IMR-90 (cell line): ENCODE measurements around the gene KRT37. TPM values are rescaled to one million over a fixed set of nuclear protein-coding genes. Genes with fewer than 3 reads are reported as not detected.

ENCODE experiments used
- ATAC-seq: fragments of 200-7000 bp; cut with Tn5 transposase; 2 replicates; pipeline ENCODE4 v1.9.1; 2020; ENCODE audit warnings: low read depth, mild to moderate bottlenecking, moderate library complexity
- BruUV-seq: library from RNA; stranded (reverse); fragments of 400-500 nt; replicated peaks from 2 replicates; lab custom pipeline; 2021; lab: Mats Ljungman, UMichigan
- CTCF ChIA-PET: fragments of 300-600 bp; formaldehyde crosslinking; extraction: SDS; loops from one replicate; lab custom pipeline; 2021; ENCODE audit warnings: antibody characterized with exemption; lab: Yijun Ruan, JAX
- POLR2A ChIA-PET: fragments of 300-600 bp; sonication (Branson Sonifier 250); formaldehyde crosslinking; loops from one replicate; lab custom pipeline; 2022; ENCODE audit warnings: antibody characterized with exemption; ENCODE audit not compliant: unreplicated experiment; lab: Charles Lee
- DNase-seq: peaks from one replicate; pipeline ENCODE4 v3.0.0; 2013
- H2AFZ ChIP-seq: replicated peaks from 2 replicates; pipeline ENCODE3; 2013; ENCODE audit warnings: low read length, mild to moderate bottlenecking; ENCODE audit not compliant: poor library complexity
- H2AK5ac ChIP-seq: 2 replicates; pipeline ENCODE4 v1.6.1; 2013; ENCODE audit warnings: low read depth, low read length, inconsistent platforms
- H2AK9ac ChIP-seq: replicated peaks from 2 replicates; pipeline ENCODE3; 2013; ENCODE audit warnings: mild to moderate bottlenecking, low read depth, low read length, moderate library complexity; ENCODE audit not compliant: poor library complexity
- H2BK120ac ChIP-seq: 2 replicates; pipeline ENCODE4 v1.6.1; 2013; ENCODE audit warnings: low read depth, low read length, inconsistent platforms
- H2BK15ac ChIP-seq: 3 replicates; pipeline ENCODE4 v1.6.1; 2013; ENCODE audit warnings: low read depth, low read length, inconsistent platforms
- H2BK20ac ChIP-seq: 2 replicates; pipeline ENCODE4 v1.6.1; 2013; ENCODE audit warnings: low read depth, mild to moderate bottlenecking, inconsistent platforms, low read length, moderate library complexity
- H2BK5ac ChIP-seq: 2 replicates; pipeline ENCODE4 v1.6.1; 2013; ENCODE audit warnings: mild to moderate bottlenecking, low read depth, low read length, inconsistent platforms; ENCODE audit not compliant: poor library complexity, severe bottlenecking
- H3K14ac ChIP-seq: replicated peaks from 2 replicates; pipeline ENCODE4 v1.6.1; 2013; ENCODE audit warnings: low read depth, low read length, inconsistent platforms
- H3K18ac ChIP-seq: 2 replicates; pipeline ENCODE4 v1.6.1; 2013; ENCODE audit warnings: low read depth, low read length, control low read depth
- H3K23ac ChIP-seq: 2 replicates; pipeline ENCODE4 v1.6.1; 2013; ENCODE audit warnings: low read depth, low read length, inconsistent platforms
- H3K27ac ChIP-seq: 2 replicates; pipeline ENCODE4 v1.5.1; 2013; ENCODE audit warnings: mild to moderate bottlenecking, control low read depth, low read length; ENCODE audit not compliant: insufficient read depth
- H3K27me3 ChIP-seq: 2 replicates; pipeline ENCODE4 v1.6.1; 2013; ENCODE audit warnings: low read length; ENCODE audit not compliant: control insufficient read depth, insufficient read depth
- H3K36me3 ChIP-seq: 2 replicates; pipeline ENCODE4 v1.6.1; 2013; ENCODE audit warnings: low read length, mixed read lengths; ENCODE audit not compliant: control insufficient read depth, insufficient read depth
- H3K4ac ChIP-seq: 2 replicates; pipeline ENCODE4 v1.6.1; 2013; ENCODE audit warnings: low read depth, low read length, inconsistent platforms
- H3K4me1 ChIP-seq: 2 replicates; pipeline ENCODE4 v1.6.1; 2013; ENCODE audit warnings: low read length, mixed read lengths; ENCODE audit not compliant: control insufficient read depth, insufficient read depth
- H3K4me2 ChIP-seq: 2 replicates; pipeline ENCODE4 v1.6.1; 2013; ENCODE audit warnings: low read depth, mild to moderate bottlenecking, control low read depth, low read length, moderate library complexity
- H3K4me3 ChIP-seq: 2 replicates; pipeline ENCODE4 v1.5.1; 2013; ENCODE audit warnings: low read depth, mild to moderate bottlenecking, control low read depth, low read length, moderate library complexity; ENCODE audit not compliant: insufficient read depth
- H3K56ac ChIP-seq: 2 replicates; pipeline ENCODE4 v1.6.1; 2013; ENCODE audit warnings: low read length, inconsistent platforms; ENCODE audit not compliant: insufficient read depth; ENCODE audit errors: extremely low read depth
- H3K79me1 ChIP-seq, 2 experiments: 2 replicates each; pipeline ENCODE4 v1.6.1; 2013; ENCODE audit warnings: low read length in 2 of 2, inconsistent platforms in 1 of 2, low read depth in 1 of 2
- H3K9ac ChIP-seq: 2 replicates; pipeline ENCODE4 v1.6.1; 2013; ENCODE audit warnings: low read depth, low read length, control low read depth
- H3K9me1 ChIP-seq: 2 replicates; pipeline ENCODE4 v1.6.1; 2013; ENCODE audit warnings: low read length, inconsistent platforms; ENCODE audit not compliant: insufficient read depth
- H3K9me3 ChIP-seq: 2 replicates; pipeline ENCODE4 v1.6.1; 2013; ENCODE audit warnings: low read length; ENCODE audit not compliant: control insufficient read depth, insufficient read depth
- H4K20me1 ChIP-seq: 2 replicates; pipeline ENCODE4 v1.6.1; 2013; ENCODE audit warnings: low read length, inconsistent platforms; ENCODE audit not compliant: insufficient read depth
- H4K5ac ChIP-seq: 2 replicates; pipeline ENCODE4 v1.6.1; 2013; ENCODE audit warnings: mild to moderate bottlenecking, low read depth, low read length, control low read depth
- H4K8ac ChIP-seq, 2 experiments: 2 replicates each; pipeline ENCODE4 v1.6.1; 2013; ENCODE audit warnings: low read depth in 2 of 2, low read length in 2 of 2, control low read depth in 1 of 2, inconsistent platforms in 1 of 2
- H4K91ac ChIP-seq: 2 replicates; pipeline ENCODE4 v1.6.1; 2013; ENCODE audit warnings: low read depth, low read length, inconsistent platforms; ENCODE audit not compliant: insufficient read depth
- BHLHE40 ChIP-seq: fragments of 150-350 bp; IDR thresholded peaks from 2 replicates; pipeline ENCODE4 v1.6.1; 2016; ENCODE audit warnings: mild to moderate bottlenecking, low read depth, low read length
- CEBPB ChIP-seq: IDR thresholded peaks from 2 replicates; pipeline ENCODE4 v1.6.1; 2012; ENCODE audit warnings: low read depth, low read length, improper control_type of control experiment
- CHD1 ChIP-seq: IDR thresholded peaks from 2 replicates; pipeline ENCODE4 v1.6.1; 2012; ENCODE audit warnings: low read depth, low read length, improper control_type of control experiment
- FOS ChIP-seq: fragments of 150-350 bp; IDR thresholded peaks from 2 replicates; pipeline ENCODE4 v1.6.1; 2016; ENCODE audit warnings: low read depth, low read length
- MAFK ChIP-seq: IDR thresholded peaks from 2 replicates; pipeline ENCODE4 v1.6.1; 2012; ENCODE audit warnings: low read depth, low read length, improper control_type of control experiment
- MAZ ChIP-seq: IDR thresholded peaks from 2 replicates; pipeline ENCODE4 v1.6.1; 2012; ENCODE audit warnings: low read depth, mild to moderate bottlenecking, low read length, improper control_type of control experiment, moderate library complexity, borderline replicate concordance
- MXI1 ChIP-seq: IDR thresholded peaks from 2 replicates; pipeline ENCODE4 v1.6.1; 2012; ENCODE audit warnings: low read depth, mild to moderate bottlenecking, low read length, moderate library complexity, borderline replicate concordance
- NFE2L2 ChIP-seq: fragments of 150-350 bp; IDR thresholded peaks from 2 replicates; pipeline ENCODE4 v1.6.1; 2016; ENCODE audit warnings: low read depth, mild to moderate bottlenecking, low read length
- POLR2A ChIP-seq: IDR thresholded peaks from 2 replicates; pipeline ENCODE4 v1.6.1; 2012; ENCODE audit warnings: mild to moderate bottlenecking, low read depth, low read length
- RAD21 ChIP-seq: IDR thresholded peaks from 2 replicates; pipeline ENCODE4 v1.6.1; 2012; ENCODE audit warnings: low read length, improper control_type of control experiment
- RCOR1 ChIP-seq: IDR thresholded peaks from 2 replicates; pipeline ENCODE4 v1.6.1; 2012; ENCODE audit warnings: mild to moderate bottlenecking, low read length, improper control_type of control experiment; ENCODE audit not compliant: insufficient replicate concordance
- RFX5 ChIP-seq: IDR thresholded peaks from 2 replicates; pipeline ENCODE4 v1.8.0; 2012; ENCODE audit warnings: low read depth, mild to moderate bottlenecking, low read length, moderate library complexity
- SMC3 ChIP-seq: fragments of 150-350 bp; IDR thresholded peaks from 2 replicates; pipeline ENCODE4 v1.6.1; 2016; ENCODE audit warnings: low read depth, mild to moderate bottlenecking, antibody characterized with exemption, low read length, moderate library complexity
- WGBS, 2 experiments: methylation state at CpG; one replicate each; pipeline versions ENCODE4 v1.1.5 to v1.1.7; 2013; ENCODE audit warnings: missing lambda C conversion rate in 2 of 2; ENCODE audit not compliant: insufficient read length in 1 of 2; ENCODE audit errors: extremely low coverage in 2 of 2; 5-methylcytosine and 5-hydroxymethylcytosine counted together
- dilution Hi-C: fragments of 300-500 bp; cut with HindIII; formaldehyde crosslinking; loops from one replicate; pipeline ENCODE4 v1.14.3; 2018; ENCODE audit warnings: low sequenced_read_pairs; ENCODE audit not compliant: unreplicated experiment
- in situ Hi-C: fragments of 300-500 bp; cut with MboI; formaldehyde crosslinking; loops from 3 replicates; pipeline ENCODE4 v1.14.3; 2019; ENCODE audit warnings: low sequenced_read_pairs, inconsistent platforms, mixed read lengths
- intact Hi-C: fragments of 100-400 bp; cut with micrococcal nuclease; formaldehyde crosslinking; loops from 2 replicates; pipeline ENCODE4 v1.10.0; 2022
- polyA plus RNA-seq, 3 experiments: library from polyadenylated mRNA; depleted of rRNA; stranded (reverse); fragments of >200 nt; gene quantifications; 2 replicates each; pipeline ENCODE4 v1.2.3, GENCODE V29; 2012; ENCODE audit warnings: low replicate concordance in 1 of 3
- total RNA-seq: library from RNA; depleted of rRNA; stranded (reverse); fragments of >200 nt; gene quantifications from 2 replicates; pipeline ENCODE4 v1.2.3, GENCODE V29; 2012
- TF ChIP-seq, protein P1 (sequence below): fragments of 150-350 bp; IDR thresholded peaks from 2 replicates; pipeline ENCODE4 v1.6.1; 2016; ENCODE audit warnings: low read depth, mild to moderate bottlenecking, low read length, moderate library complexity, borderline replicate concordance
- TF ChIP-seq, protein P2 (sequence below): fragments of 150-350 bp; IDR thresholded peaks from 2 replicates; pipeline ENCODE4 v1.6.1; 2017; ENCODE audit warnings: mild to moderate bottlenecking, antibody characterized with exemption, low read length, low read depth
- TF ChIP-seq, protein P3 (sequence below): conservative IDR thresholded peaks from 2 replicates; pipeline ENCODE4 v1.5.1; 2012; ENCODE audit warnings: mild to moderate bottlenecking, low read depth, low read length, improper control_type of control experiment

KRT37 gene
- total and polyA plus RNA-seq, 2 of the 4 experiments (the other 2 are of a cell fraction), result not detected

DNA sequence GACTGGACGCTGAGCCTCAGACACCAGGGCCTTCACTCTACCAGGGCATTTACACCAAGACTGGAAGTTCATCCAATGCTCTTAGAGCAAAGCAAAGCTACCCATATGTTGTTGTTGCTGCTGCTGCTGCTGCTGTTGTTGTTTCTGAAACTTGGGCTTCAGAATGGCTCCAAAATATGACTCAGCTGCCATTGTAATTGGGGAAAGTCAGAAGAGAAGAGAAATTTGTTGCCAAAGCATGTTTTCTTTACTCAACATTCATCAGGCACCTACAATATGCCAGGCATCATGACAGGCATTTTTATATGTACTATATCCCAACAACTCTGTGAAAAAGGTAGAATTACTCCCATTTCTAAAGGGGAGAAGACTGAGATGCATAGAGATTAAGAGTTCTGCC lies 30.9 kb upstream of the KRT37 start:
- no peak for DNase-seq
- intact Hi-C loops, result no loop called here

More for the DNA sequence above, 30.9 kb upstream of the KRT37 start:
- Histone ChIP-seq H2AK9ac (no peak overlapping the region), H2BK15ac (no peak overlapping the region), H3K36me3 (no peaks in the 10 kb centered on the region), H3K4ac (no peak overlapping the region), H2BK120ac (no peak overlapping the region), H3K4me2 (no peak overlapping the region), H3K23ac (no peak overlapping the region), H3K14ac (no peak overlapping the region), H3K18ac (no peak overlapping the region), H4K20me1 (no peaks in the 10 kb centered on the region), H3K9me1 (no peaks in the 10 kb centered on the region), H3K27ac (no peak overlapping the region), H3K9ac (no peak overlapping the region), H3K4me1 (peaks cover 2% of the 10 kb centered on the region; the same call in 1 of the 2 replicates), H2BK20ac (no peak overlapping the region), H3K4me3 (no peak overlapping the region), H2BK5ac (no peak overlapping the region), H4K8ac (no peak overlapping the region), H3K56ac (no peak overlapping the region), H4K91ac (no peak overlapping the region), H2AFZ (no peak overlapping the region), H3K79me1 (no peaks in the 10 kb centered on the region), H3K27me3 (peaks cover 12% of the 10 kb centered on the region), H2AK5ac (no peak overlapping the region; the same call in 1 of the 2 replicates), H4K5ac (no peak overlapping the region), H3K9me3 (peaks cover 14% of the 10 kb centered on the region)
- BruUV-seq, result no TSS peak
- WGBS, 2 experiments, result no CpG with 5 or more reads among the region's 1 CpG
- in situ Hi-C loops, result no loop called here
- CTCF ChIA-PET, result no interaction called here
- POLR2A ChIA-PET, result no interaction called here
- ATAC-seq, result no peak
- dilution Hi-C loops, result no loop called here
- TF ChIP-seq MAZ (no peak), POLR2A (no peak), RAD21 (no peak), RFX5 (no peak), CHD1 (no peak), BHLHE40 (no peak), FOS (no peak), NFE2L2 (no peak), CEBPB (no peak), SMC3 (no peak), MXI1 (no peak), RCOR1 (no peak), MAFK (no peak)
- TF ChIP-seq, protein P1, sequence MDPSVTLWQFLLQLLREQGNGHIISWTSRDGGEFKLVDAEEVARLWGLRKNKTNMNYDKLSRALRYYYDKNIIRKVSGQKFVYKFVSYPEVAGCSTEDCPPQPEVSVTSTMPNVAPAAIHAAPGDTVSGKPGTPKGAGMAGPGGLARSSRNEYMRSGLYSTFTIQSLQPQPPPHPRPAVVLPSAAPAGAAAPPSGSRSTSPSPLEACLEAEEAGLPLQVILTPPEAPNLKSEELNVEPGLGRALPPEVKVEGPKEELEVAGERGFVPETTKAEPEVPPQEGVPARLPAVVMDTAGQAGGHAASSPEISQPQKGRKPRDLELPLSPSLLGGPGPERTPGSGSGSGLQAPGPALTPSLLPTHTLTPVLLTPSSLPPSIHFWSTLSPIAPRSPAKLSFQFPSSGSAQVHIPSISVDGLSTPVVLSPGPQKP, result no peak
- TF ChIP-seq, protein P2, sequence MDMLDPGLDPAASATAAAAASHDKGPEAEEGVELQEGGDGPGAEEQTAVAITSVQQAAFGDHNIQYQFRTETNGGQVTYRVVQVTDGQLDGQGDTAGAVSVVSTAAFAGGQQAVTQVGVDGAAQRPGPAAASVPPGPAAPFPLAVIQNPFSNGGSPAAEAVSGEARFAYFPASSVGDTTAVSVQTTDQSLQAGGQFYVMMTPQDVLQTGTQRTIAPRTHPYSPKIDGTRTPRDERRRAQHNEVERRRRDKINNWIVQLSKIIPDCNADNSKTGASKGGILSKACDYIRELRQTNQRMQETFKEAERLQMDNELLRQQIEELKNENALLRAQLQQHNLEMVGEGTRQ, result no peak
- TF ChIP-seq, protein P3, sequence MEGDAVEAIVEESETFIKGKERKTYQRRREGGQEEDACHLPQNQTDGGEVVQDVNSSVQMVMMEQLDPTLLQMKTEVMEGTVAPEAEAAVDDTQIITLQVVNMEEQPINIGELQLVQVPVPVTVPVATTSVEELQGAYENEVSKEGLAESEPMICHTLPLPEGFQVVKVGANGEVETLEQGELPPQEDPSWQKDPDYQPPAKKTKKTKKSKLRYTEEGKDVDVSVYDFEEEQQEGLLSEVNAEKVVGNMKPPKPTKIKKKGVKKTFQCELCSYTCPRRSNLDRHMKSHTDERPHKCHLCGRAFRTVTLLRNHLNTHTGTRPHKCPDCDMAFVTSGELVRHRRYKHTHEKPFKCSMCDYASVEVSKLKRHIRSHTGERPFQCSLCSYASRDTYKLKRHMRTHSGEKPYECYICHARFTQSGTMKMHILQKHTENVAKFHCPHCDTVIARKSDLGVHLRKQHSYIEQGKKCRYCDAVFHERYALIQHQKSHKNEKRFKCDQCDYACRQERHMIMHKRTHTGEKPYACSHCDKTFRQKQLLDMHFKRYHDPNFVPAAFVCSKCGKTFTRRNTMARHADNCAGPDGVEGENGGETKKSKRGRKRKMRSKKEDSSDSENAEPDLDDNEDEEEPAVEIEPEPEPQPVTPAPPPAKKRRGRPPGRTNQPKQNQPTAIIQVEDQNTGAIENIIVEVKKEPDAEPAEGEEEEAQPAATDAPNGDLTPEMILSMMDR, result no peak
